Measurements from ENCODE around the gene IFNGR2.

GRCh38 chr21:33362044-33362555, 41.1 kb upstream of the IFNGR2 start:
- TF ChIP-seq CTCF (IDR thresholded peaks at IDR 0.05) (no peak), EZH2 (IDR thresholded peaks at IDR 0.05; ENCODE audit: borderline replicate concordance, insufficient read depth, low read depth, low read length, poor library complexity, severe bottlenecking) (no peak)

Data from B cell (primary cell).